Body of pancreas (tissue), 4 donors: ENCODE measurements around the gene TMEM256.

Experiments used
- CTCF ChIP-seq, 7 experiments: fragments of 450-650 bp in 4 of 7; fragments of 200-600 bp in 3 of 7; sonication (generic) in 3 of 7; IDR thresholded peaks; one replicate each; pipeline ENCODE4 v1.5.1; 2016 to 2019; ENCODE audit warnings: antibody characterized with exemption in 7 of 7
- POLR2A ChIP-seq, 3 donors: fragments of 450-650 bp; IDR thresholded peaks; one replicate each; pipeline ENCODE4 v1.6.1; 2016; ENCODE audit warnings: antibody characterized with exemption in 3 of 3, mild to moderate bottlenecking in 2 of 3

DNA sequence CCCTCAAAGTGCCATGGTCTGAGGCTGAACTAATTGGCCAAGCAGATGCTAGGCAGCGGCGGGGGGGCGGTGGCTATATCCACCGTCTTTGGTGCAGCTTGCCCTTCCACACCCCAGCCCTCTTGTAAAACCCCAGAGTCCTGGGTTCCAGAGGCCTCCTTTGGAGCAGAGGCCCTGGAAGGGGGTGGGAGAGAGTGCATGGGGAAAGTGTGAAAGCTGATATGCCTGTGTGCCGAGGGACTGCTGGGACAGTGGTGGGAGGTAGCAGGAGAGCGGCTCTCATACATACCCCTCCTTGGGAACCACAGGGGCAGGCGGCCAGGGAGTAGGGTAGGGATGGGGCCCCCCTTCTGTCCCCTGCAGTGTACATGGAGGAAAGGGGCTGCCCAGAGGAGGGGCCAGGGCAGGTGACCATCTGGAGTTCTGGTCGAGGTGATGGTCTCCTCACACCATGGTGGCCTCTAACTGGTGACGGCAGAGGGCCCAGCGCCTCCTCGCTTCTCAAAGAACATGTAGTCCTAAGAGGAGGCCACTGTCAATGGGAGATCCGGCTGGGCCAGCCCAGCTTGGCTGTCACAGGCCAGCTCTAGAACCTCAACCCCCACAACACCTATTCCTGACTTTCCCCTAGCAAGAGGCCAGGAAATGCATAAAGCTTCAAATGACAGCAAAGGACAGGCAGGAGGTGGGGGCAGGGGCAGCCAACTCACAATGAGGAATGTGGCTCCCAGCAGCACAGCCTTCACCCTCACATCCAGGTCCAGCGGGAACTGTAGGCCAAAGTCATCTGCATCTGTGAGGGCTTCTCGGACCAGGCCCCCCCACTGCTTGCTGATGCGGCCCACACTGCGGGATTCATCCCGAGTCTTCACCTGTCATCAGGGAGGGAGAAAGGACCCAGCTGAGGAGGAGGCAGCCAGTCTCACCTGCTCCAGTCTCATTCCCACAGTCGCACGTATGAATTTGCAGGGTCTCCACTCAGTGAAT is 13.7 kb downstream of the TMEM256 start:
- no peak for TF ChIP-seq POLR2A (IDR thresholded peaks at IDR 0.05)
- TF ChIP-seq CTCF (IDR thresholded peaks at IDR 0.05): no peak
